MM.1S (cell line): ENCODE results near the gene IZUMO1.

Source experiments
- EZH2 ChIP-seq: fragments of 300-600 bp; sonication (generic); optimal IDR thresholded peaks from 2 replicates; pipeline ENCODE3; 2017; ENCODE audit warnings: low read depth, mild to moderate bottlenecking, antibody characterized with exemption, low read length, mixed read lengths
- EZH2phosphoT487 ChIP-seq: fragments of 300-600 bp; sonication (generic); IDR thresholded peaks from 2 replicates; pipeline ENCODE4 v1.6.1; 2018; ENCODE audit warnings: antibody characterized with exemption, low read length
- TF ChIP-seq, protein P1 (sequence below): fragments of 300-600 bp; sonication (generic); IDR thresholded peaks from 2 replicates; pipeline ENCODE4 v1.5.1; 2016; ENCODE audit warnings: antibody characterized with exemption, low read length, mixed read lengths

DNA sequence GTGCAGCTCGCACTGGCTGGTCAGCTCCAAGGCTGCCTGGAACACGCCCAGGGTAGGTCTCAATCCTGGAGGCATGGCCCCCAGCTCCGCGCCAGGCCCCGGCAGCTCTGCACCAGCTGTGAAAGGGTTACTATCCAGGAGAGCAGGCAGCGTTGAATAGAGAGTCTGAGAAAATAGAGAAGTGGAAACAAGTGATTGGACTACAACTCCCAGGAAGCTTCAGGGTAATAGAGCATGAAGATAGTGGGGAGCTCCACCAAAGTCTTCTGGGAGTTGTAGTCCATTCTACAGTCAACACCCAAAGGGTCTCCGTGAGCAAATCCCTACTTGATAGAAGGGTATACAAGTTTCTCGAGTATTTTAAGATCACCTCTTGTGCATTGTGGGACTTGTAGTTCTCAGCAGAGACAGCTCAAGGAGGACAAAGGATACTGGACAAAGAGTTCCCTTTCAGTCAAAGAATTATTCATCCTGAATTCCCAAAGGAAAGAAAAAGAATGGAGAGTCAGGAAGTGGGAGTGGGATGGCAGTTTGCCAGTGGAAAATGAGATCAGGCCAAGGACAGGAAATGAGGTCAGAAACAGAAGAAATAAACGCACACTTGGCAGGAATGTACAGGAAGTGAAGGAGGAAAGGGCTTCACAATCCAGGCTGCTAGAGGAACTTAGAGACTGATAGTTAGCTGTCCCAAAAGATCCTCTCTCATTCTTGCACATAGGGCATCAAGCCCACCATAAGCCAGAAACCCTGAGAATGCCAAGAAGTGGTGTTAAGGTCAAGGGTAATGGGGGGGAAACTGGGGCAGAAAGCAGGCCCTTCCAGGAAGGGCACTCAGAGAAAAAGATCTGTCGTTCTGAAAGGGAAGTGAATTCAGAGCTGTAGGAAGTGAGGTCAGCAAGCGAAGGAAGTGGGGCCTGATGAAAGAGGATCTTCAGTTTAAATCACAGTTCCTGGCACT is 21.6 kb downstream of the IZUMO1 start:
- TF ChIP-seq EZH2phosphoT487 (no peak), EZH2 (no peak)
- TF ChIP-seq, protein P1, sequence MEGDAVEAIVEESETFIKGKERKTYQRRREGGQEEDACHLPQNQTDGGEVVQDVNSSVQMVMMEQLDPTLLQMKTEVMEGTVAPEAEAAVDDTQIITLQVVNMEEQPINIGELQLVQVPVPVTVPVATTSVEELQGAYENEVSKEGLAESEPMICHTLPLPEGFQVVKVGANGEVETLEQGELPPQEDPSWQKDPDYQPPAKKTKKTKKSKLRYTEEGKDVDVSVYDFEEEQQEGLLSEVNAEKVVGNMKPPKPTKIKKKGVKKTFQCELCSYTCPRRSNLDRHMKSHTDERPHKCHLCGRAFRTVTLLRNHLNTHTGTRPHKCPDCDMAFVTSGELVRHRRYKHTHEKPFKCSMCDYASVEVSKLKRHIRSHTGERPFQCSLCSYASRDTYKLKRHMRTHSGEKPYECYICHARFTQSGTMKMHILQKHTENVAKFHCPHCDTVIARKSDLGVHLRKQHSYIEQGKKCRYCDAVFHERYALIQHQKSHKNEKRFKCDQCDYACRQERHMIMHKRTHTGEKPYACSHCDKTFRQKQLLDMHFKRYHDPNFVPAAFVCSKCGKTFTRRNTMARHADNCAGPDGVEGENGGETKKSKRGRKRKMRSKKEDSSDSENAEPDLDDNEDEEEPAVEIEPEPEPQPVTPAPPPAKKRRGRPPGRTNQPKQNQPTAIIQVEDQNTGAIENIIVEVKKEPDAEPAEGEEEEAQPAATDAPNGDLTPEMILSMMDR: no peak
